Measurements from ENCODE around the gene PMPCA.

- TF ChIP-seq EZH2 (IDR thresholded peaks at IDR 0.05; ENCODE audit: low read length, missing control alignments) (no peak), CTCF (conservative IDR thresholded peaks at IDR 0.05 in 1 of 2, IDR thresholded peaks at IDR 0.05 in 1 of 2; ENCODE audit: low read depth in 1 of 2, low read length in 2 of 2) (no peak)
These were observed 46.9 kb downstream of the PMPCA start for GRCh38 chr9:136457326-136457725.
